Fibroblast of peridontal ligament (primary cell): Measurements from ENCODE around the gene SPSB4.

Source experiments
- DNase-seq: peaks from one replicate; pipeline ENCODE4 v3.0.0-alpha.2; 2010; ENCODE audit errors: extremely low read depth

The SPSB4 gene

DNA sequence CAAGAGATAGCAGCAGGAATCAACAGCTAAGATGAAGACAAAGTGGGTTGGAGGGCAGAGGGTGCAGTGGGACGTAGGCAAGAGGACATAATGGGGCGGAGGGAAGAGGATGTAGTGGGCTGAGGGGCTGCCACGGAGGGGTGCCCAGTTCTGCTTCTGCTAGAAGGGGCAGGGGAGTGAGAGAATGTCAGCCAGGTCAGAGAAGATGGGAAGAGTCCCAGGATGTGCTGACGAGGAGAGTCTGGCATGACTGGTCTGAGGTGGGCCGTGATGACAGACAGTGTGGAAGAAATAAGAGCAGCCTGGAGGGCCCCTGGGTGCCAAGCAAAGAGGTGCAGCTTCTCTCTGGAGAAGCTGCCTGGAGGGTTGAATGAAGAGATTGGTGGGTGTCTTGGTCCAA lies 4.0 kb downstream of the SPSB4 start:
- no peak for DNase-seq

DNA sequence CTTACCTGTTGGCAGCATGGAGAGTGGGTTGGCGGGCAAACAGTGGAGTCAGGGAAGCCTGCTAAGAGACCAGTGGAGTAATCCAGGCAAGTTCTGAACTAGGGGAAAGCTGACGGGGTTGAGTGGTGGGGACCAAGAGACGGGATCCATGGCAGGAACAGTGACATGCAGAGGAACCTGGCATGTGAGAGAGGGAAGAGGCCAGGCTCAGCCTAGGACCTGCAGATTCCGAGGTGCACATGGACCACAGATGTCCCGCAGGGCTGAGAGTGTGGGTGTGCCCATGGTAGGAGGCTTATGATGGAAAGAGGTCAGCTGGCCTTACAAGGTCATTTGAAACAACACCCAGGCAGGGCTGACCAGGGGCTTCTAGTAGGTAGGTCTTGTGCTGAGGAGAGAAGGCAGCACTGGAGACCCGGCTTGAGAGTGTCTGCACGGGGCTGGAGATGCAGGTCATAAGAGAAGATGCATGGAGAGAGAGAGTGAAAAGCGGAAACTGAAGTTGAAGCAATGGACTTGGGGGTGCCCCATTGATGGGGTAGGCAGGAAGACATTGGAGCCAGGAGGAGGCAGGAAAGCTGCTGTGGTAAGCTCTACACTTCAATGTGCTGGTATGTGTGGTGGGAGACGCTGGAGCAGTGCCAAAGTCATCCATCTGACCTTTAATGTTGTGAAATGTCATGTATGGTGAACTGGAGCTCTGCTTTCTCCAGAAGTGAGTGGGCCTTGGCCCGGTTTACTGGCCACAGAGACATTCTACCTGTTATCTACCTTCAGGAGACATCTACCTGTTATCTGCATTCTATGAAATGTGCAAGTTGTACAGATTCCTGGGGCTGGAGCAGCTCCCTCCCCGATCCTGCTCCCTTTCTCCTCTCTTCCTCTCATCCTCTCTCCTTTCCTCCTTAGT lies 4.6 kb downstream of the SPSB4 start:
- no peak for DNase-seq

DNA sequence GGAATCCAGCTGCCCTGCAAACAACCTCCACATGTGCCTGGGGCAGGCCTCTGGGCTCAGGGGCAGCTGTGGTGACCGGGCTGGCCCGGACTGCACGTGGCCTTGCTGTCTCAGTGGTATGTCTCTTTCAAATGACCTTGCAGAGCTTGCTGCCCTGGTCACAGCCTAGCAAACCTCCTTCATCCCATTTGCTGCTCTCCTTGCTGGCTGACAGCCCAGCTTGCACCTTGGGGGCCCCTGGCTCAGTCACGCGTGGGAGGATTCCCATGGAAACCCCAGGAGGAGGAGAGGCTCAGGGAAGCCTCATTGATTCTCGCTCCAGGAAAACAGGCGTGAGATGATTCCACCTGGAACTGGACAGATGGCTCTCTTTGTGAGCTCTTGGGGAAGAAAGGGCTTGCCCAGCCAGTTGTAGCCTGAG lies 5.6 kb downstream of the SPSB4 start:
- no peak for DNase-seq

DNA sequence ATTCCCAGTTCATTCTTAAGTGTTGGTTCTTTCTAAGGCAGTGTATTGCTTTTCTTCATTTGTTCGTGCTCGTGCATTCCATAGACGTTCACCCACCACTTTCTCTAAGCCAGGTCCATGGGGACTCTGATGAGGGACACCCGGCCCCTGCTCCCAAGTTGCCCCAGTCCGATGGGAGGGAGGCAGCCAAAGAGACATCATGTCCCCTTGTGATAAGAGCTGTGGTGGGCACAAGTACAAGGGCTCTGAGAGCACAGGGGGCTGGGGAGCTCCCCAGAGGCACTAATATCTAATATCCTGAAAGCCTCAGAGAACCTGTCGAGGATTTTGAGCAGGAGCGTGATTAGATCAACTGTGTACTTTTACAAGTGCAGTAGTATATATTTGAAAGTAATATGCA lies 6.3 kb downstream of the SPSB4 start:
- DNase-seq, result no peak

DNA sequence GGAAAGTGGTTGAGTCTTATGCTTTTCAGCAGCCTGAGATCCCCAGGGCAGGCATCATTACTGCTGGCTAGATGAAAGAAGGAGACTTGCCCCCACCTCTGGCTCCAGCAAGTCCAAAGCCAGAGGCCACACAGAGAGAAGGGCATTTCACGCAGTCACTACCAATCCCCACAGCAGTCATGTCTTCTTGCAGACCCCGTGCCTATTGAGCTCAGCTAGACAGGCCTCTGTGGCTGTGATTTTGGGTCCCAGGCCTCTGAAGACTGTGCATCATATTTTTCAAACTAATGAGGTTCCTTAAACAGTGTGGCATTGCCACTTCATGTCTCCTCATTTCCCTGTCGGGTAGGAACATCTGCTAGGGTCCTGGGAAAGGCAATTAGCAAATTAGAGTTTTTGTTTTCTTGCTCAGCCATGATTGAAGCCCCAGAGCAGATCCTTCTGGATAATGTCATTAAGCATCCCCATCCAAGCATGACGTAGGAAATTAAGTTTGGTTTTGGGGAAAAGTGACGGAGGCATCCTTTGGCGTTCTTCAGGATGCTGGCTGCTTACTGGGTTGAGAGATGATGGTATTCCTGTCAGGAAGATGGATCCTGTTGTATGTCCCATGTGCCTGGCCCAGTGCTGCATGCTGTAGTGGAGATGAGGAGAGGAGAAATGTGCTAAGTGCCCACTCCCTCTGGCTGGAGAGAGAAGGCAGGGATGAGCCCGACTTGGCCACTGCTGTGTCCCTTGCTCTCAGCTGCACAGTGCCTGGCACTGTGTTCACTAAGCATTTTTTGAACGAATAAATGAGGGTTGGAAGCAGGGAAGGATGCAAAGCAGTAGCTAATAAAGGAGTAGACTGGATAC lies 7.0 kb downstream of the SPSB4 start:
- no peak for DNase-seq

DNA sequence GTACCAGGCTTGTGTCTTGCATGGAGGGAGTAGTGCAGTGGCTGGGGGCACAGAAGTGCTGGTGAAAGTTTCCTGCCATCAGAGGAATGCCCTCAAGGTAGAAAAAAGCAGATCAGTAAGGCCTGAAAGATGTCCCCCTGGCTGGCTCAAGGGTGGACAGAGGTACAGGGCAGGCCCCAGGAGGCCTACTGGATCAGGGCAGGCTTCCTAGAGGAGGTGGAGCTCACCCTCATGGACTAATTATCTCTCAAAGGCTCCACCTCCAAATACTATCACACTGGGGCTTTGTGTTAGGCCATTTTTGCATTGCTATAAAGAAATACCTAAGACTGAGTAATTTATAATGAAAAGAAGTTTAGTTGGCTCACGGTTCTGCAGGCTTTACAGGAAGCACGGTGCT lies 7.8 kb downstream of the SPSB4 start:
- DNase-seq, result no peak

DNA sequence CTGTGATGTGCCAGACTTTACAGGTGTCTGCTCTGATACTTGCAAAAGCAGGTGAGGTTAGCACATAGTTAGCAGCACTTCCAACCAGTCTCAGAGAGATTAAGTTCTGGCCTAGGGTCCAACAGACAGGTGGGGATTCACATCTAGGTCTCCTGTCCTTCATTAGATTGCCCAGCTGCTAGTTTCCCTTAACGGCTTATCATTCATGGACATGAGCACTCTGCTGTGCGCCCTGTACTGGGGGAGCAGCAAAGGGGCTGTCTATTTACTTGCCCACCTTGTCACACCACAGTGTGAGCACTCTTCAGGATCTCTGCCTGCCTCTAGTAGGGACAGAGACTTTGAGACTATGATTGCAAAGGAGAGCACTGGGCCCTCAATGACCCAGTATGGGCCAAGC lies 8.7 kb downstream of the SPSB4 start:
- no peak for DNase-seq

DNA sequence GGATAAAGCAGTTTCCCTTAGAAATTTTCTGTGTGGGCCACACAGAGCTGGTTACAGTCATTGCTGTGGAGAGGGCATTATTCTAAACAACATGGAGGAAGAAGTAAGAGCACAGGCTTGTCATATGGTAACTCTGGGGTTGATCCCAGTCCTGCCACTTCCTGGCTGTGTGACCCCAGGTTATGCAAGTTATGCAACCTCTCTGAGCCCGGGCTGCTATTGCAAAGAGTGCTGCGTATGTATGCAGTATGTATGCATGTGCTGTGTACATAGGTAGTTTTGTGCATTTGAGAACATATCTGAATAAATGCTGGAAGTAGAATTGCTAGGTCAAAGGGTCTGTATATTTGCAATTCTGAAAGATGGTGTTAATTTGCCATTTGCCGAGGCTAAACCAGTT lies 9.2 kb downstream of the SPSB4 start:
- no peak for DNase-seq

DNA sequence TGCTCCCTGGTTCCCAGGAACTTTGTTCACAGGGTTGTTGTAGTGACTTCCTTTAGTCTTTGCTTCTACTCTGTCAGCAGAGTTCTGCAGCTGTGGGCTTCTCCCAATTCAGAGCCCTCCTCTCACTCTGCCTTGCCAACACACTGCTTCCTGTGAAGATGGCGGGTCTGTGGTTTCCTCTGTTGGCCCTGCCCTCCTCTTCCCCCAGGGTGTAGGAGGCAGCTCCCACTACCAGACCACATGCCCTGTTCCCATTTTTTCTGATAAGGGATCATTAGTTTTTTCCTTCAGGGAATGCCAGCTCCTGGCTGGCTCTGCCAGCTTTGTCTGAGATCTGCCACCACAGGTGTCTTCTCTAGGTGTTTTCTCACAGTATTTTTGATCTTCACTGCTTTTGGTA lies 12.7 kb downstream of the SPSB4 start:
- DNase-seq, result no peak

DNA sequence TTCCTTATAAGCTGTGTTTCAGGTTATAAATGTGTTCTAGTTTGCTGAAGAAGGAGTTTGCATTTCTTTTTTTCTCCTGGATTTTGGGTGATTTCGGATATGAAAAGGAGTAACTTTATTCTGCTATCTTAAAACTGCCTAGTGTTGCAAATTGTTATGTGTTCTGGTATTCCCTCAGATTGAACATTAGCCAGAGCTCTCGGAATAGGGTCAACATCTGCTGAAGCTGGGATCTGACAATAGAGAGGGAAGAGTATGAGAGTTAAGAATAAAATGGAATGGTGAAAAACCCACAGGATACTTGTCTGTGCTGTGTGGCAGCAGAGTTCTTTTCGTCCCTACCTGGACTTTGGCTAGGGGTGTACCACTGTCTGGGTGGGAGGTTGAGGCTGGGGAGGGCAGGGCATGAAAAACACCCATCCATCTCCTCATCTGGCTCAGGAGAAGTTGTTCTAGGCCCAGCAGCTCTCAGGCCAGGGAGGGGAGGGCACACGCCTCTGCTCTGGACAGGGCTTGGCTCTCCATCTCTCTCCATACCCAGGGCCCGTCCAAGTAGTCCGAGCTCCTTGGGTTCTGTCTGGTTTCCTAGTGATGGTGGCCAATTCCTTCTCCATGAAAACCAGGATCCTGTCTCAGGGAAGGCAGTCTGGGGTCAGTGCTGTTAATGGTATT lies 13.2 kb downstream of the SPSB4 start:
- no peak for DNase-seq

DNA sequence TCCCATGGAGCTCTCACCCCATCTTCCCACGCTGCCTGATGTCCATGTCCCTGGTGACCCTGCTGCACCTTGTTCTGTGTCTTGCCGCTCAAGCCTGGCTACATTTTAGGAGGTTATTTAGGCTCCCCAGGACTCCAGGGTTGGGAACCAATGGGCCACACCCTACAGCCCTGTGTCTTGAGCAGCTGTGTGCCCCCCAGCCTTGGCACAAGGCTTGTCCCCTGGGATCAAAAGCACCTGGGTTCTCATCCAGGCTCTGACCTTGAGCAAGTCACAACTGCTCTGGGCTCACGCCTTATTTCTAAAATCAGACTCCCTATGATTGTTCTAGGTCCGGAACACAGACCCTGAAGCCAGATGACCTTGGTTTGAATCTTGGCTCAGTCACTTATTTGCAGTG lies 14.1 kb downstream of the SPSB4 start:
- DNase-seq, result no peak

DNA sequence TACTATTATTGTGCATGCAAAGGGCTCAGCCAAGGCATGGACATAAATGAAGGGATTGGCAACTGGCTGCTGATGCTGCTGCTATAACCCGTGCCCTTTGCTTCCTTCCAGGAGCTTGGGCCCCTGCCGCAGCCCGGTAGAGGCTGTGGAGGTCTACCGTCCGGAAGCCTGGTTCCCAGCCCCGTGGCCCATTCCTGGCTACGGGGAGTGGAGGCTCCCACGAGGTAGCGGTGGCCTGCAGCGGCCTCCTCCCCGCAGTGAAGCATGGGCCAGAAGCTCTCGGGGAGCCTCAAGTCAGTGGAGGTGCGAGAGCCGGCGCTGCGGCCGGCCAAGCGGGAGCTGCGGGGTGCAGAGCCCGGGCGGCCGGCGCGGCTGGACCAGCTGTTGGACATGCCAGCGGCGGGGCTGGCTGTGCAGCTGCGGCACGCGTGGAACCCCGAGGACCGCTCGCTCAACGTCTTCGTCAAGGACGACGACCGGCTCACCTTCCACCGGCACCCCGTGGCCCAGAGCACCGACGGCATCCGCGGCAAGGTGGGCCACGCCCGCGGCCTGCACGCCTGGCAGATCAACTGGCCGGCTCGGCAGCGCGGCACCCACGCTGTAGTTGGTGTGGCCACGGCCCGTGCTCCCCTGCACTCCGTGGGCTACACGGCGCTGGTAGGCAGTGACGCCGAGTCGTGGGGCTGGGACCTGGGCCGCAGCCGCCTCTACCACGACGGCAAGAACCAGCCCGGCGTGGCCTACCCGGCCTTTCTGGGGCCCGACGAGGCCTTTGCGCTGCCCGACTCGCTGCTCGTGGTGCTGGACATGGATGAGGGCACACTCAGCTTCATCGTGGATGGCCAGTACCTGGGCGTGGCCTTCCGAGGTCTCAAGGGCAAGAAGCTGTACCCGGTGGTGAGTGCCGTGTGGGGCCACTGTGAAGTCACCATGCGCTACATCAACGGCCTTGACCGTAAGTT lies 15.0 kb downstream of the SPSB4 start:
- DNase-seq, result no peak

DNA sequence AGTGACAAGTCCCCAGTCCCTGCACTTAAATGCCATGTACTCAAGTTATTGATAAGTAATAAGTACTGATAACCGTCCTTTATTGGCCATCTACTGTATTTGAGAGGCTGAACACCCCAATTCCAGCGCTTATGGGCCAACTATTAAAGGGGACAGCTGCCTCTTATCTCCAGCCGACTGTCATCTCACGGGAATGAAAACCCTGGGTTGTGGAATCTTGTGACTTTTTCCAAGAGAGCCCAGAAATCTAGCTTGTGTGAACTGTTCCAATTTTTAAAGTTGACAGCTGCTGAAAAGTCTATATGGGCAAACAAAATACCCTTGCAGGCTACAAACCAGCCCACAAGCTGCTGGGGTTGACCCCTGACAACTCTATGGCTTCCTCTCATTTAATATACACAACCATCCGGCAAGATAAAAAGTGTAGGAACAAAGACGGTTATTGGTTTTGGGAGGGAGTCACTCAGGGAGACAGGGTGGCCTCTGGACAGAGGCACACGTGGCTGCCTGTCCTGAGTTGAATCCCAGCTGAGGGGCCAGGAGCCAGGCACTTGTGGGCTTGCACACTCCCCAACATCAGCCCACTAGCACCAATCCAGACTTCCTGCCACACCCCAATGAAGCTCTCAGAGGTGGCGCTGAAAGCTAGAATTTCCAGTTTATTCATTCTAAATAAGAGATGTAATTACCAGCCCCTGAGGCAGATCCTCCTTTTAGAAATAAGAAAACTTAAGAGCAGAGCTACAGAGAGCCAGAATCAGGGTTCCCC lies 16.2 kb downstream of the SPSB4 start:
- no peak for DNase-seq

DNA sequence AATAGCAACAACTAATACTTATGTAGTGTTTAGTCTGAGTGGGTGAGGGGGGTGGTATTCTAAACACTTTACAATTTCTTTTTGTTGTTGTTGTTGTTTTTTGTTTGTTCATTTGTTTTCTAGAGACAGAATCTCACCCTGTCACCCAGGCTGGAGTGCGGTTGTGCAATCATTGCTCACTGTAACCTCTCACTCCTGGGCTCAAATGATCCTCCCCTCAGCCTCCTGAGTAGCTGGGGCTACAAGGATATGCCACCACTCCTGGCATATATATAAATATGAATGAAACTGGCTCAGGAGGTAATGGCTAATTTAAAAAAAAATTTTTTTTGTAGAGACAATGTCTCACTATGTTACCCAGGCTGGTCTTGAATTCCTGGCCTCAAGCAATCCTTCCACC lies 19.1 kb downstream of the SPSB4 start:
- no peak for DNase-seq

DNA sequence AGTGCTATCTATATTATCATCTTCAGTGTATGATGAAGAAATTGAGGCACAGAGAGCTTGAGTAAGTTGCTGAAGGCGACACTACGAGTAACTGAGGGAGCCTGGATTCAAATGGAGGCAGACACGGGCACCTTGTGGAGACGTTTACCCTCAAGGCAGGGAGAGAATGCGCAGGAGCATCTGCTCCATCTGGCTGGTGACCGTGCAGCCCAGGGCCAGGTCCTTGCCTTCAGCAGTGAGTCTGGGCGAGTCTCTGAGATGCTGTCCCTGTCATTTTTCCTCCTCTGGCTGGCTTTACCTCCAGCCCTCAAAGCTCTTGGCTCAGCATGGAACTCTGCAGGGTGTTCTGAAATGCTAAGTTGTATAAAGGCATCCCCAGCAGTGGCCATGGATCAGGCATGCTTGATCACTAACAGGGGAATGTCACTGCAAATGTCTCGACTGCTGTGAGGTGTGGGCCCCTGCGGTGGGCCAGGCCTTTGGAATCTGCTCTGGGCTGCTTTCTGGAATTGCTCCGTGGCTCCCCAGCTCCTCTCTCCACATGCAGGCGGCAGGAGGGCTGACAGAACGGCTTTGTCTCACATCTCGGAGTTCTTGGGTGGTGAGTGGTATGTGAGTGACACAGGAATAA lies 19.7 kb downstream of the SPSB4 start:
- DNase-seq, result no peak

DNA sequence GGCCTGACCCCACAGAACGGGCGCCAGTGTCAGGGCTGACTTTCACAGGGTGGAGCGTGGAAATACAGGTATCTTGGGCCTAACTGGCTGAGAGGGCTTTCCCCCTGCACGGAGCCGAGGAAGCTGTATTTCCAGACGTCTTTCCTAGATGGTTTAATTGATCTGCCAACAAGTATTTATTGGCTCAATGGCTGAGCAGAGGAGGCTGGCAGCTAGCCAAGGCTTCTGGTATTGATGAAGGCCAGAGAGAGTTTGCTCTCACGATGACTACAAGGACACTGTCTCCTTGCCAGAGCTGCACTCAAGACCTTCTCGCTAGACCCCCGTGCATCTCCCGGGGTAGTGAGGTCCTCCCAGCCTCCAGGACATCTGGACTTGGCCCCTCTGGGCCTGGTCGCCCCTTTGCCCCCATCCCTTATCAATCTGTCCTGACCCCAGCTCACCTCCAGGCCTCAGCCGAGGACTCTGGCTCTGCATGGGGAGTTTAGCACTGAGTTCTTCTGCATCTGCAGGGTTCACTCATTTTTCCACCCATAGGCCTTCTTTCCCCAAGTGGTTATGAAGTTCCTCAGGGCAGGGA lies 20.6 kb downstream of the SPSB4 start:
- no peak for DNase-seq

DNA sequence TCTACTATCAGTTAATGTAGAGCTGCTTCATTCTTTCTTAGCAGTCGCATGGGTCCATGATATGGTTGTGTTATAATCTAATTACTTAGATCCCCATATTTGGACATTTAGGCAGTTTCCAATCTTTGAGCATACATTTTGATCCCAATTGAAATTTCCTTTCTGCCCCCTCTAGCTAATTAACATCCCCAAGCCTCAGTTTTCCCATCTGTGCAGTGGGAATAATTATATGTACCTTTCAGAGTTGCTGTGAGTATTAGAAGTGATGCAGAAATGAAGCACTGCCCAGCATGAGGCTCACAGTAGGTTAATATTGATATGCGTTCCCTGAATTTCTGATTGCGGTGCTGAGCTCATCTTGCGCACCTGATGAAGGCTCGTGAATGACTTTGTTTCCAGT lies 21.8 kb downstream of the SPSB4 start:
- DNase-seq, result no peak

DNA sequence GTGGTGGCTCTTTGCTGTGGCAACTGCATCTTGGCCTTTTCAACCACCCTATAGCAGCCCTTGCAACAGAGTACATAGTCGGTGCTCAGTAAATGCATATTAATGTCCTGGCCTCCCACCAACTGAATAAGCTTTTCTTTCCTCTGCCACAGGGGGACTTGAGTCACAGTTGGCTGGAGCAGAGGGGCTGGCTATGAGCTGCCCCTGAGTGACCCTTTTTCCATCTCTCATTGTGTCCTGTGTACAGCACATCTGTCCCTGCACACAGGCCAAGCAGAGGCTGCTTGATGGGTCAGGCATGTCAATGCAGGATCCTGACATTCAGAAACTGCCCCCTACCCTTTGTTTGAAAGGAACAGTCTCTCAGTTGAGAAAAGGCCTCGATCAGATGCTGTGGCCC lies 22.4 kb downstream of the SPSB4 start:
- no peak for DNase-seq

DNA sequence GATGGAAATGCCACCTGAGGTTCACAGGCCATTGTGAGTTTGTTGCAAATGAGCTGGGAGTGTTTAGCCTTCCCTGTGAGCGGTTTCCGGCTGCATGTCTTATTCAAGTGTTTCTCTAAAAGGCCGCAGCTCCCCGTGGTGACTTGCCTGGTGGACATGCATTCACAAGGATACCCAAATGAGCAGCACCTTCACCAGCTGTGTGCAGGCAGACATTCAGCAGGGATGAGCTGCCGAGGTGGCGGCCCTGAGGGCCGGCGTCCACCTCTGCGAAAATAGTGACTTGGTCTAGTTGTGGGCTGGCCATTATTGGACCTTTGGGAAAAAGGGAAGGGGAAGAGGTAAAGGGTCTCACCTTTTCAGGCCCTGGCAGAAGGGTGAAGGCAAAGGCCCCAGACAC lies 23.4 kb downstream of the SPSB4 start:
- DNase-seq, result no peak
